MM.1S (cell line): Measurements from ENCODE around the gene OLFM2.

Source experiments
- CTCF ChIP-seq: fragments of 300-600 bp; sonication (generic); IDR thresholded peaks from 2 replicates; pipeline ENCODE4 v1.5.1; 2016; ENCODE audit warnings: antibody characterized with exemption, low read length, mixed read lengths
- EZH2 ChIP-seq: fragments of 300-600 bp; sonication (generic); optimal IDR thresholded peaks from 2 replicates; pipeline ENCODE3; 2017; ENCODE audit warnings: low read depth, mild to moderate bottlenecking, antibody characterized with exemption, low read length, mixed read lengths
- EZH2phosphoT487 ChIP-seq: fragments of 300-600 bp; sonication (generic); IDR thresholded peaks from 2 replicates; pipeline ENCODE4 v1.6.1; 2018; ENCODE audit warnings: antibody characterized with exemption, low read length

- TF ChIP-seq CTCF: no peak
- TF ChIP-seq EZH2phosphoT487: no peak
- no peak for TF ChIP-seq EZH2
Measured at GRCh38 chr19:9966448-9966847, 30.1 kb upstream of the OLFM2 start.
